Stimulated activated CD4-positive, alpha-beta T cell treated with anti-CD3 and anti-CD28 coated beads, Interleukin-15, amount 100 ng/mL, for 1 hour (primary cell): Measurements from ENCODE around the gene NAXD.
"Not testable (repeated sequence)": the region's sequence is repeated elsewhere in the genome, so short reads cannot be mapped to it uniquely, and the experiment has no call there.

Experiments used
- DNase-seq, 2 donors: peaks; one replicate each; pipeline ENCODE4 v3.0.0-alpha.2; 2020; ENCODE audit warnings: low read depth in 1 of 2, low spot score in 1 of 2

NAXD gene

GRCh38 chr13:110627761-110628476, 12.6 kb downstream of the NAXD start:
- DNase-seq = no peak

DNA sequence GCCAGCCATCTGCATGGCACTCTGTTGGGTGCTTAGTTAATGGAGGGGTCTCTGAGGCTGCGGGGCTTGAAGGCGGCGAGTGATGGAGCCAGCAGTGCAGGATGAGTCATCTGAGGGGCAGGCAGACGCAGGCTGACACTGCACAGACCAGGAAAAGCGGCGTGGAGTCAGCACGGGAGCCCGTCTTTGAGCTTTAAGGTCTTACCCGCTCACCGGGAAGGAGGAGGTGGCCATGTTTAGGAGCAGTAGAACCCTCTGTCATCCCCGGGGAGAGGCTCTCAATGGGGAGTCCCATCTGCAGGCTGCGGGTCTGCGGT, 13.1 kb downstream of the NAXD start:
- DNase-seq = no peak

GRCh38 chr13:110628952-110629701, 13.8 kb downstream of the NAXD start:
- DNase-seq = no peak

- DNase-seq = no peak
Measured at GRCh38 chr13:110629735-110630134, 14.4 kb downstream of the NAXD start.

DNA sequence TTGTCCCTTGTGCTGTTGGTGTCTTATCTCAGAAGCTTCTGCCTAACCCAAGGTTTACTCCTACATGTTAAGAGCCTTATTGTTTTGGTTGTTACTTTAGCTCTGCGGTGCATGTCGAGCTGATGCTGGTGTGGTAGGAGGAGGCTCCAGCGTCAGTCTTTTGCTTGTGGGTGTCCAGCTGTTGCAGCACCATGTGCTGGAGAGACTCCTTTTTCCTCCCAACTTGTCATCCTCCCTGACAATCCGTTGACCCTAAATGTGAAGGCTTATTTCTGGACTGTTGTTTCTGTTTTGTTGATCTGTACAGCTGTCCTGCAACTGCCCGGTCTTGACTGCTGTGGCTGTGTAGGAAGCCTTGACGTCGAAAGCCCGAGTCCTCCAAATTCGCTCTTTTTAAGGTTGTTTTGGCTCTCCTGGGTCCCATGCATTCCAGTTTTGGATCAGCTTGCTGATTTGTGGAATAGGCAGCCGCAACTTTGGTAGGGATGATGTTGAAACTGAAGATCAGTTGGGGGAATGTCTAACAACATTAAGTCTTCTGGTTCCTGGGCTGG, 15.3 kb downstream of the NAXD start:
- DNase-seq = no peak

- DNase-seq = not testable (repeated sequence)
Measured at GRCh38 chr13:110632255-110632654, 16.9 kb downstream of the NAXD start.

DNA sequence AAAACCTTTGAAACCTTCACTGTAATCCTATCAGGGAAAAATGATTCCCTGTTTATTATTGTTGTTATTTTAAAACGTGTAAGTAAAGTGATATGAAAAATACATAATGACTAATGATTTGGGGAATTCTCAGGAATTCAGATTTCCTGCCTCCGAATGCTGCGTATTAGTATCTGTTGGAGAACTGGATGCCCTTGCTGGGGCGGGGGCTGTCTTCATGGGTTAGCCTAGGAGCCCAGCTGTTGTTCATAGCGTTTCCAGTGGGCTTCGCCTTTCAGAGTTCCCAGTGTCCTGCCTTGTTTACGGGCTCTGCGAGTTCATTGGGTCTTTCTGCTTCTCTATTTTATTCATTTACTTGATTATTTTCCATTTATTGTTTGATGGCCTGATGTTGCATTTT, 18.4 kb downstream of the NAXD start:
- DNase-seq = no peak

DNA sequence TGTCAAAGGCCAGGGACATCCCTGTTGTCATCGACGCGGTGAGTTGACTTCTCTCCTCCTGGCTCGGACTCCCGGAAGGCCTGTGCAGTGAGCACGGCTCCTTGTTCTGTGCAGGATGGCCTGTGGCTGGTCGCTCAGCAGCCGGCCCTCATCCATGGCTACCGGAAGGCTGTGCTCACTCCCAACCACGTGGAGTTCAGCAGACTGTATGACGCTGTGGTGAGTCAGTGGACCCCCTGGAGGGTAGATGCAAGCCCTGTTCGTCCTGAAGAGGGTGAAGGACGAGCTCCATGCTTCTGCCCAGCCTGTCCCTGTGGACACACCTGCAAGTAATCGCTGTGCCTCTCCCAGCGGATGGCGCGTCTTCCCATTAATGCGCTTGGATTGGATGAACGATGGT, 19.2 kb downstream of the NAXD start:
- no peak for DNase-seq

DNA sequence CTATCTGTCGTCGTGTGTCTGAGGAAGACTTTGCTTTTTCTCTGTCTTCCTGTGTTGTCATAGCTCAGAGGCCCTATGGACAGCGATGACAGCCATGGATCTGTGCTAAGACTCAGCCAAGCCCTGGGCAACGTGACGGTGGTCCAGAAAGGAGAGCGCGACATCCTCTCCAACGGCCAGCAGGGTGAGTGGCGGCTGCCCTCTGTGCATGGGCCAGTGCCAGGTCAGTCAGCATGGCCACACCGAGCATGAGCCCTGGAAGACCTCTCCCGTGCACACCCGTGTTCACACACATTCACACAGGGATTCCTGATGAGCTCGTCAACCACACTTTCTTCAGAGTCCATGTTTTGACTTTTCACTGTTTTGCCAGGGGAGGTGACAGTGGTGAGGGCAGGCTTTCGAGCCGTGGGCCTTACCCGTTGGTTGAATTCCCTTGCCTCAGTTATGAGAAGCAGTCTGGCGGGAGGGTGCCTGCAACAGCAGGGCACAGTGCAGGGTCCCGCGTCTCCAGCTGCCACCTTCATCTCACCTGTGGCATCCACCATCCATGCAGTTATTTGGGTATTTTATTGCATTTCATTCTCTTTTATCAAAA, 20.2 kb downstream of the NAXD start:
- DNase-seq = no peak

DNA sequence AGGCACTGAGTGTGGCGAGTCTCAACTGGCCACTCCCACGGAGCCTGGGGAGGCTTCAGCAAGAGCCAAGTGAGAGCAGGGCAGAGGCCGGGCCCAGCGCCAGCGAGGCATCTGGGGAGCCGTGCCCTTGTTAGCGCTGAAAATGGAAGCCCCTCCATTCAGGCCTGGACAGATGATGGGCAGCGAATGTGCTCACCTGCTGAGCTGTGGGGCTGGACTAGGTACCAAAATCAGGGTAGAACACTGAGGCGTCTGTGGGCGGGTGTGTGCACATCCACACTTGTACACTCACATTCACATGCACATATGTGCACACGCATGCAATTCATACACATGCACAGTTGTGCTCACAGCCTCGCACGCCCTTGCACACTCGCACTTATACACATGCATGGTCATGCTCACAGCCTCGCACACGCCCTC, 20.7 kb downstream of the NAXD start:
- no peak for DNase-seq

- DNase-seq = no peak
Measured at GRCh38 chr13:110636701-110637201, 21.4 kb downstream of the NAXD start.

DNA sequence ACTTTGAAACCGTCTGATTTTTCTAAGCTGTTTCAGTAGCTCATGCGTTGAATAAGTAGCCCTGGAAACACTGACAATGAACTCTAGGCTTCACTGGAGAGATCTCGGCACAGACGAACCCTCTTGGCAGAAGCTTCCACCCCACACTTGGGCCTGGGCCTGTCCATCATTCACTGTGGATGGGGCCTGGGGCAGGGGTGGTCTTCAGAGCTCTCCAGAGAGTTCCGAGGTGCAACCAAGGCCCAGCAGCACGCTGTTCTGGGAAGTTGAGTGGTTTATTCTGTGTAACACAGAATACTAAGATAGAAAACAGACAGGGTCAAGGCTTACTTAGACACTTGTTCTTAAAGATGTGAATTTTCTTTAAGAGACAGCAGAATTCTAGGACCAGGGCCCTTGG, 21.9 kb downstream of the NAXD start:
- no peak for DNase-seq

GRCh38 chr13:110637747-110638146, 22.4 kb downstream of the NAXD start:
- no peak for DNase-seq

- no peak for DNase-seq
Measured at GRCh38 chr13:110638257-110638656, 22.9 kb downstream of the NAXD start.

- no peak for DNase-seq
Measured at GRCh38 chr13:110638814-110639806, 23.8 kb downstream of the NAXD start.

- no peak for DNase-seq
Measured at GRCh38 chr13:110639935-110640334, 24.6 kb downstream of the NAXD start.

GRCh38 chr13:110640591-110641029, 25.3 kb downstream of the NAXD start:
- no peak for DNase-seq

DNA sequence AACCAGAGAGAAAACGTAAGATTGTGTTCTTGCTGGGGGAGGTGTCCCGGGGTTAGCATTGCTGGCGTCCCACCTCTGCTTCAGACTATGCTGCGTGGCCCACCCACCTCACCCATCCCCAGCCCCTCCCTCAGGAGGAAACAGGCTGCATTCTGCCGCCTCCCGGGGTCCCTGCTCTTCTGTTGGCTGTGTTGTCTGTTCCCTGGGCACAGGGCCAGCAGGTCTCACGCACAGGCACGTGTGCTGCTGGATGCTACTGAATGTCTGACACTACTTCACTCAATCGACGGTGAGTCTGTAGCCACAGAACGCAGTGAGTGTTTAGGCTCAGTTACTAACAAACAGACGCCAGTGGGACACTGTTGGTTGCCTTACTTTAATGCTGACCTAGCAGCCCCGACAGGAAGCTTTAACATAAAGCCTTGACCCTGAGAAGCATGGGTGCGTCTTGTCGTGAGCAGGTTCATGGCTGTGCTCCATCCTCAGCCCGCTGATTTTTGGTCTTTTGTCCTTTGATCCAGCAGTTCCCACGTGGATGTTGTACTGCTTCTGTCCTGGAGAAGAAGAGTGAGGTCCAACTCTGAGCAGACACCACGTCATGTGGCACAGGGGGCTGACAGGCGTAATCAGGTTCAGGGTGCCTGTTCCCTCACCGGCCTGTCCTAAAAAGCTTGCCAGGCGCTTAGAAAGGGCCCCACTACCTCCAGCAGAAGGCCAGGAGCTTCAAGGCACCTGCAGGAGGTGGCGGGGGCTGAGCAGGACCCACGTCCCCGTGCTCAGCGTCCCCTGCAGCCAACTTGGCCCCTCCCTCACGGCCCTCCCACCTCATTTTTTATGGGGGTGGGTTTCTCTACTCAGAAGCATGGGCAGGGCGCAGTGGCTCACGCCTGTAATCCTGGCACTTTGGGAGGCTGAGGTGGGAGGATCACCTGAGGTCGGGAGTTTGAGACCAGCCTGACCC, 26.0 kb downstream of the NAXD start:
- no peak for DNase-seq

DNA sequence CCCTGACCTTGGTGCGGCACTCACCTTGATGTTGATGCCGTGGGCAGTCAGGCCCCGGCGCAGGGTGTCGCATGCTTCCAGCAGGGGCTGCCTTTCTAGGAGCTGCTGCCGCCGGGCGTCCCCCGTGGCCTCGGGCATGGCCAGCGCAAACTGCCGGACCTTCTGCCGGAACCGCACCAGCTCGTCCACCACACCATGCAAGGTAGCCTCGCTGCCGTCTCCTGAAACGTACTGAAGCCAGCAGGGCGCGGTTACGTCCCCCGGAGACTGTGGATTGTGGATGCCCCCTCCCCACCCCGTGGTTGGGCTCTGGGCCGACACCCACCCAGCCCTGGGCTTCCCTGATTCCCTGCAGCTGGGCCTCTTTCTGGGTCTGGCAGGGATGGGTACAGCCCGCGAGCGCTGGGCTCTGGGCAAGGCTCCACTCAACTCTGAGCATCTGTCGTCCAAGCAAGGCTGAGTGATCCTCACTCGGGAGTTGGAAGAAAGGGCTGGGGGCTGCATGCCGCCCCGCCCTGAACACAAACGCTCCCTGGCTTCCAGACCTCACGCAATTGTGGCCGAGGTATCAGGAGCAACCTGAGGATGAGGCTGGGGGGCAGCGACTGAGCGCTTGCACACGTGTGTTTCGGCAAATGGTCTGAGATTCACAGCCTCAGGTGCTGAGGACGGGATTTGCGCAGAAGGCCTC, 27.1 kb downstream of the NAXD start:
- DNase-seq = no peak
